HFF-Myc (cell line): ENCODE data around the gene TLX3.

Experiments
- DNase-seq: peaks from one replicate; pipeline ENCODE4 v3.0.0-alpha.2; 2011; ENCODE audit warnings: low read depth; ENCODE audit errors: extremely low read depth
- H3K4me3 ChIP-seq: replicated peaks from 2 replicates; pipeline ENCODE4 v1.5.1; 2011; ENCODE audit warnings: low read depth, mild to moderate bottlenecking, control low read depth, low read length
- CTCF ChIP-seq: IDR thresholded peaks from 2 replicates; pipeline ENCODE4 v1.5.1; 2012; ENCODE audit warnings: mild to moderate bottlenecking, low read depth, low read length, control low read depth; ENCODE audit errors: missing control alignments

TLX3 gene

GRCh38 chr5:171315386-171315891 lies 6.4 kb downstream of the TLX3 start:
- DNase-seq, result no peak
- TF ChIP-seq CTCF, result no peak
- no peak overlapping the region for H3K4me3 ChIP-seq

- TF ChIP-seq CTCF, result no peak
- DNase-seq, result no peak
- H3K4me3 ChIP-seq, result no peak overlapping the region
Measured at GRCh38 chr5:171315925-171316257, 6.8 kb downstream of the TLX3 start.

DNA sequence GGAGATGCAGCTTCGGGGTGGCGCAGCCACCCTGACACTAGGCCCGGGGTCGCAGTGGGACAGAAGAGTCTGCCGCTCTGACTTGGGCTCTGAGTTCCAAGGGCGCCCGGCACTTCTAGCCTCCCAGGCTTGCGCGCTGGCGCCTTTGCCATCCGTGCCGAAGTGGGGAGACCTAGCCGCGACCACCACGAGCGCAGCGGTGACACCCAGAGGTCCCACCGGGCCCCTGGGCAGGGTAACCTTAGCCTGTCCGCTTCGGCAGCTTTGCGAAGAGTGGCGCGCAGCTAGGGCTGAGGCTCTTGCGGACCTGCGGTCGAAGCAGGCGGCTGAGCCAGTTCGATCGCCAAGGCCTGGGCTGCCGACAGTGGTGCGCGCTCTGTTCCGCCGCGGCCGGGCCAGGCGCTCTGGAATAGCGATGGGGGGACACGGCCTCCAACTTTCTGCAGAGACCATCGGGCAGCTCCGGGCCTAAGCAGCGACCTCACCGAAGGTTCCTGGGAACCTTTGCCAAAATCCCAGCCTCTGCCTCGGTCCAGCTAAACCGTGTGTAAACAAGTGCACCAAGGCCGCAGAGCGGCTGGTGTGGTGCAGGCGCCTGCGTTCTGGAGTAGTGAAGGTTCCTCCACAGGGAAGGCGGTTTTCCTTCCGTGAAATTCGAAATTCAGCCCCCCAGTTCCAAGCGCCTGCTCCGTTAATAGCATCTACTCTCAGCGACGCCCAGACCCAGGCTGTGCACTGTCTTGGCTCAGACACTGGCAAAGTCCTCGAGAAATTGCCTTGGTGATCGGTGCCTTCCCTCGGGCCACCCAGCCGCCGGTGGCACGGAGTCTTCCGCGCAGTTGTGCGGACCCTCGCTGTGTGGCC lies 7.4 kb downstream of the TLX3 start:
- H3K4me3 ChIP-seq, result no peak overlapping the region
- TF ChIP-seq CTCF, result no peak

DNA sequence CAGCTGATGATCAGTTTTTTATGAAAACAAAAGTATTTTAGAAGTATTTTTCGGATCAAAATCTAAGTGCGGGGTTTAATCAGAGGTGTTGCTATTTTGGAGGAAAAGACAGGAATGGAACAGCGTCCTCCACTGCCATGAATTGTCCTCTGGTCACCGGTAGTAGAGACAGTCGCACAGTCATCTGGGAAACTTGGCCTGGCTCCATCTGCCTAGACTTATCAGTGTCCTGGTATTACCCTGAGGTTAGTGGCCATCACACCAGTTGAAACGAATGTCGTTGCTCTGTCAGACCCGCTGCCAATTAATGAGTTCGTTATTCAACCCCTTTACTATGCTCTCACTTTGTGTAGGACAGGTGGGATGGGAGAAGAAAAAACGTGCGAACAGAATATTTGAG lies 8.2 kb downstream of the TLX3 start:
- no peak overlapping the region for H3K4me3 ChIP-seq
- DNase-seq, result no peak
- TF ChIP-seq CTCF, result no peak

More for the DNA sequence above, 7.4 kb downstream of the TLX3 start:
- no peak for DNase-seq

GRCh38 chr5:171318026-171318425 lies 9.0 kb downstream of the TLX3 start:
- no peak for DNase-seq
- no peak for TF ChIP-seq CTCF
- H3K4me3 ChIP-seq, result no peak overlapping the region

GRCh38 chr5:171321447-171321846 lies 12.4 kb downstream of the TLX3 start:
- H3K4me3 ChIP-seq, result no peak overlapping the region
- no peak for TF ChIP-seq CTCF
- DNase-seq, result no peak
